OCI-LY7 (cell line): Measurements from ENCODE around the gene DDX27.

Experiments
- EZH2phosphoT487 ChIP-seq: fragments of 200-600 bp; sonication (generic); IDR thresholded peaks from 2 replicates; pipeline ENCODE4 v1.6.1; 2018; ENCODE audit warnings: low read depth, borderline replicate concordance, mild to moderate bottlenecking, mixed run types, antibody characterized with exemption, low read length, moderate library complexity, mixed read lengths
- TF ChIP-seq, protein P1 (sequence below): fragments of 200-600 bp; sonication (generic); conservative IDR thresholded peaks from 2 replicates; pipeline ENCODE4 v1.5.1; 2014; ENCODE audit warnings: mild to moderate bottlenecking, antibody characterized with exemption, low read length, moderate library complexity, mixed read lengths

DNA sequence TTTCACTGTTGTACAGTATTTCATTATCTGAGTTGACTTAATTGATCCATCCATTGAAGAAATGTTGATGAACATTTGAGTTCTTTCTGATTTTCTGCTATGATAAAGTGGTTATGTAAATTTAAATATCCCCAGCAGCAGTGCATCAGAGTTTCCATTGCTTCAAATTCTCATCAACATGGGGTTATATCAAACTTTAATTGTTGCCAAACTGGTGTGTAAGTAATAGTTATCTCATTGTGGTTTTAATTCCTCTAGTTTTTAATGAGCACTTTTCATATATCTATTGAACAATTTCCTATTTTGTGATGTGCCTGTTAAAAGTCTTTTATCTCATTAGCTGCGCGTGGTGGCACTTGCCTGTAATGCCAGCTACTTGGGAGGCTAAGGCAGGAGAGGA lies 40.6 kb downstream of the DDX27 start:
- TF ChIP-seq, protein P1, sequence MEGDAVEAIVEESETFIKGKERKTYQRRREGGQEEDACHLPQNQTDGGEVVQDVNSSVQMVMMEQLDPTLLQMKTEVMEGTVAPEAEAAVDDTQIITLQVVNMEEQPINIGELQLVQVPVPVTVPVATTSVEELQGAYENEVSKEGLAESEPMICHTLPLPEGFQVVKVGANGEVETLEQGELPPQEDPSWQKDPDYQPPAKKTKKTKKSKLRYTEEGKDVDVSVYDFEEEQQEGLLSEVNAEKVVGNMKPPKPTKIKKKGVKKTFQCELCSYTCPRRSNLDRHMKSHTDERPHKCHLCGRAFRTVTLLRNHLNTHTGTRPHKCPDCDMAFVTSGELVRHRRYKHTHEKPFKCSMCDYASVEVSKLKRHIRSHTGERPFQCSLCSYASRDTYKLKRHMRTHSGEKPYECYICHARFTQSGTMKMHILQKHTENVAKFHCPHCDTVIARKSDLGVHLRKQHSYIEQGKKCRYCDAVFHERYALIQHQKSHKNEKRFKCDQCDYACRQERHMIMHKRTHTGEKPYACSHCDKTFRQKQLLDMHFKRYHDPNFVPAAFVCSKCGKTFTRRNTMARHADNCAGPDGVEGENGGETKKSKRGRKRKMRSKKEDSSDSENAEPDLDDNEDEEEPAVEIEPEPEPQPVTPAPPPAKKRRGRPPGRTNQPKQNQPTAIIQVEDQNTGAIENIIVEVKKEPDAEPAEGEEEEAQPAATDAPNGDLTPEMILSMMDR = no peak
- TF ChIP-seq EZH2phosphoT487 = no peak
